ENCODE measurements around the gene IDS. TPM values are rescaled to one million over a fixed set of nuclear protein-coding genes. Genes with fewer than 3 reads are reported as not detected.

The IDS gene
- total and polyA plus RNA-seq, 9 donors: 53.3 to 122 (median 76.1) TPM

DNA sequence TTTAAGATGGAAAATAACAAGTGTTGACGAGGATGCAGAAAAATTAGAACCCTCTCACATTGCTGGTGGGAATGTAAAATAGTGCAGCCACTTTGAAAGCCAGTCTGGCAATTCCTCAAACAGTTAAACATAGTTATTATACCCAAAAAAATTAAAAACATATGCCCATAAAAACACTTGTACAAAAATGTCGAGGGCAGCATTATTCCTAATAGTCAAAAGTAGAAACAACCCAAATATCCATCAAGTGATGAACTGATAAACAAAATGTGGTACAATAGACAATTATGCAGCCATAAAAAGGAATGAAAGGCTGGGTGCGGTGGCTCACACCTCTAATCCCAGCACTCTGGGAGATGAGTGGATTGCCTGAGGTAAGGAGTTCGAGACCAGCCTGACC, 6.3 kb downstream of the IDS start:
- Histone ChIP-seq H3K27ac (no peak overlapping the region), H3K27me3 (no peaks in the 10 kb centered on the region), H3K4me1 (ENCODE audit: insufficient read depth) (peaks cover 2% of the 10 kb centered on the region), H3K4me3 (no peak overlapping the region), H3K9me3 (no peaks in the 10 kb centered on the region), H3K36me3 (no peaks in the 10 kb centered on the region)
- intact Hi-C loops (cut with DNase I): no loop called here
- no peak for DNase-seq
- no peak for TF ChIP-seq POLR2A (IDR thresholded peaks at IDR 0.05)
- TF ChIP-seq, protein P1, sequence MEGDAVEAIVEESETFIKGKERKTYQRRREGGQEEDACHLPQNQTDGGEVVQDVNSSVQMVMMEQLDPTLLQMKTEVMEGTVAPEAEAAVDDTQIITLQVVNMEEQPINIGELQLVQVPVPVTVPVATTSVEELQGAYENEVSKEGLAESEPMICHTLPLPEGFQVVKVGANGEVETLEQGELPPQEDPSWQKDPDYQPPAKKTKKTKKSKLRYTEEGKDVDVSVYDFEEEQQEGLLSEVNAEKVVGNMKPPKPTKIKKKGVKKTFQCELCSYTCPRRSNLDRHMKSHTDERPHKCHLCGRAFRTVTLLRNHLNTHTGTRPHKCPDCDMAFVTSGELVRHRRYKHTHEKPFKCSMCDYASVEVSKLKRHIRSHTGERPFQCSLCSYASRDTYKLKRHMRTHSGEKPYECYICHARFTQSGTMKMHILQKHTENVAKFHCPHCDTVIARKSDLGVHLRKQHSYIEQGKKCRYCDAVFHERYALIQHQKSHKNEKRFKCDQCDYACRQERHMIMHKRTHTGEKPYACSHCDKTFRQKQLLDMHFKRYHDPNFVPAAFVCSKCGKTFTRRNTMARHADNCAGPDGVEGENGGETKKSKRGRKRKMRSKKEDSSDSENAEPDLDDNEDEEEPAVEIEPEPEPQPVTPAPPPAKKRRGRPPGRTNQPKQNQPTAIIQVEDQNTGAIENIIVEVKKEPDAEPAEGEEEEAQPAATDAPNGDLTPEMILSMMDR (IDR thresholded peaks at IDR 0.05): no peak
- TF ChIP-seq EP300 (IDR thresholded peaks at IDR 0.05): no peak
- WGBS, 3 donors: 74 to 80% (median 79%) methylated on average over 4 of the region's 4 CpGs

DNA sequence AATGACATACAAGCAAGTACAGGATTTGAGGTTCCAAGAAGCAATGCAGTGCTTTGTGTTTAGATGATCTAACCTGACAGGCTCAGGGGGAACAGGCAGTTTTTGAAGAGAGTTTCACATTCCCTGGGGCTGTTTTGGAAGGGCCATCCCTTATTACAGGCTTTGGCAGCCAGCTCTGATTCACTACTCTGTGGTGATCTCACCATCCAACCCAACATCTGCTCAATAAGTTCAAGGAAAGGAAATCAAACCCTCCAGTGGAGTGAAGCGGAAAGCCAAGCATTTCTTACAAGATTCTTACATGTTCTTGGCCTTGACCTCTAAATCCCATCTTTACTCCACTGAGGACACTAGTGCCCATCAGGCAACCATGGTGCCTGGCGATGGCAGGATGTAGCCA, 7.5 kb downstream of the IDS start:
- no peaks in the 10 kb centered on the region for H3K27me3 ChIP-seq
- intact Hi-C loops (cut with DNase I): no loop called here
- H3K4me1 ChIP-seq (ENCODE audit: insufficient read depth): no peaks in the 10 kb centered on the region
- DNase-seq: no peak
- WGBS, 3 donors: 47 to 79% (median 57%) methylated on average over 2 of the region's 2 CpGs
- no peak overlapping the region for H3K4me3 ChIP-seq
- H3K9me3 ChIP-seq: no peaks in the 10 kb centered on the region
- H3K27ac ChIP-seq: no peak overlapping the region
- no peaks in the 10 kb centered on the region for H3K36me3 ChIP-seq
- TF ChIP-seq, protein P1 (IDR thresholded peaks at IDR 0.05): no peak
- TF ChIP-seq EP300 (IDR thresholded peaks at IDR 0.05) (no peak), POLR2A (IDR thresholded peaks at IDR 0.05) (no peak)

DNA sequence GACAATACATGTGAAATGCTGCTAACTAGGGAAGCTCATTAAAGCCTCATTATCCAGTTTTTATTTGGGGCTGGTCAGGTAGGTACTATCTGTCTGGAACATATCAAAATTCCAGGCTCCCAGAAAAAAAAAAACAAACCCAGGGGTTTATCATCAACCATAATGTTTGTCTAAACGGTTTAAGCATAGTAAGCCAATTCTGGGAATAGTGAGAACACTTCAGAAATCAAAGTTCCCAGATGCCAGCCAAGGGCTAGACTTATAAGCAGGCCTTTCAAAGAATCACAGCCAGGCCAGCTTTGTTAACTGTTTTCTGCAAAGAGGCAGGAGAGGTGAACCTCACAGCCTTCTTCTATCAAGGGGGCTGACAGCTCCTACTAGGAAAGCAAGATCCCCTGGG, 8.1 kb downstream of the IDS start:
- intact Hi-C loops (cut with DNase I): no loop called here
- DNase-seq: no peak
- TF ChIP-seq POLR2A (IDR thresholded peaks at IDR 0.05): no peak
- TF ChIP-seq, protein P1 (IDR thresholded peaks at IDR 0.05): no peak
- no peak for TF ChIP-seq EP300 (IDR thresholded peaks at IDR 0.05)
- H3K9me3 ChIP-seq: no peaks in the 10 kb centered on the region
- H3K4me1 ChIP-seq (ENCODE audit: insufficient read depth): no peaks in the 10 kb centered on the region
- H3K36me3 ChIP-seq: no peaks in the 10 kb centered on the region
- no peak overlapping the region for H3K27ac ChIP-seq
- no peaks in the 10 kb centered on the region for H3K27me3 ChIP-seq
- H3K4me3 ChIP-seq: no peak overlapping the region
- 22 to 32% (median 30%) methylated on average over 1 of the region's 1 CpG for WGBS, 3 donors

DNA sequence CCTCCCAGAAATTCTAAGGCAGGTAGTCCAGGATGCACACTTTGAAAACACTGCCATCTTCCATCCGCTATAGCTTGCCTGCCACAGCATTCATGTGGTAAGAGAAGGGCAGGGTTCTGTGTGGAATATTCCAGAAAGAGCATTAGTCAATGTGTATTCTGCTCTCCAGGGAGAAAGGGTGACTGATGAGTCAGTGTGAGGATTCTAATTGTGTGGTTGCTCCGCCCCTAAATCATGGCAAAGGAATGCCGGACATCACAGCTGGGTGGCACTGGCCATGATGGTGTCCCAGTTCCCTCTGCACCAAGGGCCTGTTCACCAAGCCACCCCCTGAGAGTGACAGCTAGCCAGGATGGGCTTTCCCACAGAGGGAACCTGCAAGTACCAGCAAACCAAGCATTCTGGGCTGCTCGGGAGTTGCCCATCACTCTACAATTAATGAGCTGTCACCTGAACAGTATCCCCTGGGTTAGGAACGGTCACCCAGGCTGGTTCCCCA, 9.5 kb downstream of the IDS start:
- Histone ChIP-seq H3K4me3 (no peak overlapping the region), H3K36me3 (no peaks in the 10 kb centered on the region), H3K4me1 (ENCODE audit: insufficient read depth) (no peaks in the 10 kb centered on the region), H3K27ac (no peak overlapping the region), H3K9me3 (no peaks in the 10 kb centered on the region), H3K27me3 (no peaks in the 10 kb centered on the region)
- TF ChIP-seq, protein P1 (IDR thresholded peaks at IDR 0.05): no peak
- TF ChIP-seq POLR2A (IDR thresholded peaks at IDR 0.05) (no peak), EP300 (IDR thresholded peaks at IDR 0.05) (no peak)
- 74 to 80% (median 75%) methylated on average over 4 to 5 of the region's 5 CpGs for WGBS, 3 donors
- DNase-seq: no peak
- intact Hi-C loops (cut with DNase I): no loop called here

Data from ovary (tissue), 9 donors.